GM23338 (cell line): Measurements from ENCODE around the gene DAB1.

ENCODE experiments used
- EZH2phosphoT487 ChIP-seq: fragments of 200-600 bp; sonication (generic); IDR thresholded peaks from one replicate; pipeline ENCODE4 v1.8.1; 2018; ENCODE audit warnings: antibody characterized with exemption; ENCODE audit not compliant: unreplicated experiment
- POLR2AphosphoS5 ChIP-seq: IDR thresholded peaks from 2 replicates; pipeline ENCODE4 v1.6.1; 2016; ENCODE audit warnings: antibody characterized with exemption, low read depth
- ZNF331 ChIP-seq: fragments of 250-450 bp; sonication (Bioruptor Pico); IDR thresholded peaks from 2 replicates; pipeline ENCODE4 v1.5.0; 2020; ENCODE audit warnings: low read depth, mild to moderate bottlenecking, moderate library complexity
- TF ChIP-seq, protein P1 (sequence below), 2 experiments: fragments of 200-600 bp in 1 of 2; sonication (generic) in 1 of 2; conservative IDR thresholded peaks; 2 replicates each; pipeline versions ENCODE4 v1.5.1 to v1.6.1; 2016 to 2017; ENCODE audit warnings: antibody characterized with exemption in 2 of 2, low read depth in 2 of 2, mild to moderate bottlenecking in 2 of 2, moderate library complexity in 1 of 2

DNA sequence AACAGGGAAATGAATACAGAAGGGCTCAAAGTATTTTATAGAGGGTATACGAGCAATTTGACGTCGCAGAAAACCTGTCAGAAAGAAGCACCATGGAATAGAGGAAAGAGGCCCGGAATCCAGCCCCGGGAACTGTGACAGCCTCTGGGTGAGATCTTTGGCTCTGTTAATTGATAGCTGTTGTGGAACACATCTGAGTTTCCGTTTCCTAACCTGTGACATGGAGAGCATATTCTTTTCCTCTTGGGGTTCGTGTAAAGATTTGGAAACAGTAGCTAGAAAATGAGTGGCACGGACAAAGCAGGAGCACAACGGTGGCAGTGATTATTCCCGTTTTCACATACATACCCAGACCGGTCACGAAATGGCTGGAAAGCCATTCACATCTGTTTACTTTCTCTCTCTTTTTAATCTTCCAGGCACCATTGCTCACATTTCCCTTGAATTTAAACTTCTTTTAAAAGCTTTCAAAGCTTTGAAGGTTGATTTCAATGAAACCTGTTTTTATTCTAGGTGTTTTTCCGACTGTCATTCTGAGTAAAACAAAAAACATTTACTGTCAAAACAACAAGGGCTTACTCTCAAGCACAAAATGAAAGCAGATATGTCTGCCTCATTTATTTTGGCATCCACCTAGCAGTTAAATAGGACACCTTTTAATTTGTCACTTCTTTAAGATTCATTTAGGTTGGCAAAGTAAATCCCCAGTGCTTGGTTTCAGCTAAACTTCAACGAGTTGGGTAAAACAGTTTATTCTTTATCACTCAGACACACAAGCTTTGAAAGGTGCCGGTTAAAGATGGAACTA is 431.3 kb downstream of the DAB1 start:
- TF ChIP-seq POLR2AphosphoS5 (no peak), ZNF331 (CRISPR knock-in tag) (no peak), EZH2phosphoT487 (no peak)
- TF ChIP-seq, protein P1, sequence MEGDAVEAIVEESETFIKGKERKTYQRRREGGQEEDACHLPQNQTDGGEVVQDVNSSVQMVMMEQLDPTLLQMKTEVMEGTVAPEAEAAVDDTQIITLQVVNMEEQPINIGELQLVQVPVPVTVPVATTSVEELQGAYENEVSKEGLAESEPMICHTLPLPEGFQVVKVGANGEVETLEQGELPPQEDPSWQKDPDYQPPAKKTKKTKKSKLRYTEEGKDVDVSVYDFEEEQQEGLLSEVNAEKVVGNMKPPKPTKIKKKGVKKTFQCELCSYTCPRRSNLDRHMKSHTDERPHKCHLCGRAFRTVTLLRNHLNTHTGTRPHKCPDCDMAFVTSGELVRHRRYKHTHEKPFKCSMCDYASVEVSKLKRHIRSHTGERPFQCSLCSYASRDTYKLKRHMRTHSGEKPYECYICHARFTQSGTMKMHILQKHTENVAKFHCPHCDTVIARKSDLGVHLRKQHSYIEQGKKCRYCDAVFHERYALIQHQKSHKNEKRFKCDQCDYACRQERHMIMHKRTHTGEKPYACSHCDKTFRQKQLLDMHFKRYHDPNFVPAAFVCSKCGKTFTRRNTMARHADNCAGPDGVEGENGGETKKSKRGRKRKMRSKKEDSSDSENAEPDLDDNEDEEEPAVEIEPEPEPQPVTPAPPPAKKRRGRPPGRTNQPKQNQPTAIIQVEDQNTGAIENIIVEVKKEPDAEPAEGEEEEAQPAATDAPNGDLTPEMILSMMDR (conservative IDR thresholded peaks at IDR 0.05; ENCODE audit: low read depth in 2 of 2), result no peak
